Activated naive CD4-positive, alpha-beta T cell treated with anti-CD3 and anti-CD28 coated beads, Interleukin-2, amount 50 U/mL, for 72 hours (primary cell): ENCODE results near the gene PAPPA. TPM values are rescaled to one million over a fixed set of nuclear protein-coding genes. Genes with fewer than 3 reads are reported as not detected.

Experiments
- ATAC-seq, 2 donors: fragments of 150-1000 bp; cut with Tn5 transposase; 2 replicates each; pipeline ENCODE4 v1.10.0; 2021; ENCODE audit warnings: mild to moderate bottlenecking in 2 of 2, moderate library complexity in 2 of 2
- DNase-seq, 2 donors: peaks; one replicate each; pipeline ENCODE4 v3.0.0; 2021 to 2022; ENCODE audit warnings: low spot score in 2 of 2
- H3K27ac Mint-ChIP-seq, 2 donors: one replicate each; pipeline ENCODE4 v1.8.0; 2022; ENCODE audit warnings: mild to moderate bottlenecking in 2 of 2, mixed read lengths in 2 of 2
- H3K36me3 Mint-ChIP-seq, 2 donors: one replicate each; pipeline ENCODE4 v1.8.0; 2022; ENCODE audit warnings: mixed read lengths in 2 of 2
- H3K9me3 Mint-ChIP-seq, 2 donors: one replicate each; pipeline ENCODE4 v1.8.0; 2022; ENCODE audit warnings: mixed read lengths in 2 of 2
- total RNA-seq, 2 donors: library from RNA; stranded (reverse); gene quantifications; one replicate each; pipeline ENCODE4 v1.2.3, GENCODE V29; 2022

PAPPA gene
- total RNA-seq, 2 donors from 2014 or later = 0.30 to 0.37 TPM

DNA sequence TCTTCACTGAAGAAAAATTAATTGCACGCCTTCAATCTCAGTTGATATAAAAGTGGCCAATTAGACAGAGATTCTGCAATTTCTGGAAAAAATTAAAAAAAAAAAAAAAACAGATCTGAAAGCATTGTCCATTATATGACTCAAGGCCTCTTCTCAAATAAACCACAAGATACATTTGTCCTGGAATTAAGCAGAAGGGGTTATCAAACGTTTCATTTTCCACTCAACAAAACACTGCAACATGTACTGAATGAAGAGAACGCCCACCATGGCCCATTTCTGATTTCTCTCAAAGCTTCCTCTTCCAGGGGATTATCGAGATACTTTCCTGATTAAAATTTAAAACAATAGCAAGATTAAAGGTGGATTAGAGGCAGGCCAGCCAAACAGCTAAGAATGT lies 5.8 kb upstream of the PAPPA start:
- DNase-seq (no peak), ATAC-seq (no peak)
- H3K9me3 Mint-ChIP-seq = peaks cover 0 to 4% of the 10 kb centered on the region in 2 donors
- no peak overlapping the region for H3K27ac Mint-ChIP-seq
- H3K36me3 Mint-ChIP-seq = peaks cover 0 to 4% of the 10 kb centered on the region in 2 donors

DNA sequence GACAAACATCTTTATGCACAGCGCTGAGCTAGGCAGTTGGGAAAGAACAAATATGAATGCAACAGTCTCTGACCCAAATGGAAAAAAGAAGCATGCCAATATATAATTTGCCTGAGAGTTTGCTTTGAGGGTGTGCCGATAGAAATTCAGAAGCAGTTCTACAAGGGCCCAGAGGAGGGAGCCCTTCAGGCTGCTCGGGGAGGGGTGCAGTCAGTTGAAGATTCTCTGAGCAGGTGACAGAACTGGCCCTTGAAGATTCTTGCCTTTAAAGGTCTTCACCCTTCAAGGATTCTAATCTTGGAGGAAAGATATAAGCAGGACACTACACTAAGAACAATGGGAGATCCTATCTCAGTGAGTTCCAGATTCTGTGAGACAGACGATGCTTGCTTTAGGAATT lies 3.7 kb upstream of the PAPPA start:
- H3K9me3 Mint-ChIP-seq = no peaks in the 10 kb centered on the region
- no peaks in the 10 kb centered on the region for H3K36me3 Mint-ChIP-seq
- DNase-seq (no peak), ATAC-seq (no peak)
- no peak overlapping the region for H3K27ac Mint-ChIP-seq

DNA sequence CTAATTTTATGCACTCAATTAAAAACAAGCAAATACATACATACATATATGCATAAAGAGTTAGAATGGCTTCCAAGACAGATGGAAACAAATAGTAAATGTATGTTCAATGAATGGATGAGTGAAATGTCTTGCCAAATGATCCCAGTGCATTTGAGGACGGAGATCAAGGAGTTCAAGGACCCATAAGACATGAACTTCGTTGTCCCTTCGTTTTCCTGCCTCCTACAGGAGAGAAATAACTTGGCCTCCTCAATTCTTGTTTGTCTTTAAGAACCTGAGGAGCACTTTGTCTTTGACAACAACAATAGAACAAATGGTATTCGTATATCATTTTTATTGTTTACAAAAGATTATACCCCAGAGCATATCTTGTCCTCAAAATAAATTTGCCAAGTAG lies 2.4 kb upstream of the PAPPA start:
- H3K36me3 Mint-ChIP-seq = no peaks in the 10 kb centered on the region
- H3K27ac Mint-ChIP-seq = no peak overlapping the region
- DNase-seq = no peak
- ATAC-seq = no peak
- no peaks in the 10 kb centered on the region for H3K9me3 Mint-ChIP-seq

DNA sequence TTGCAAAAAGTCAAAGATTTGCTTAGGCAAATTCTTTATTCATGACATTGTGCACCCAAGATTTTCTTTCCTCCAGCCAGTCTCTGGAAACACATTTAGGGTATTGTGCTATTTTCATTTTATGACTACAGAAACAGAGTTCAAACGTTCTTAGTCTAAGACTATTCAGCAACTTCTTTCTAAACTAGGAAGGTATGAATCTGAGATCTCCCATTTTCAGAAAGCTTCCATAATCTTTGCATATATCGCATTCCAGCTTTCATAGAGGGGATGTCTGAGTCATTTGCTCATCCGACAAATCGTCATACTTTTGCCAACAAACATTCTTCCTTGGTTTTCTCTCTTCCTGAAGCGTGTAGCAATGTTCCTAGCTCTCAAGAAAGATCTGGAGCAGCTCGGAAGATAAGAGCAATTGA lies 1.6 kb upstream of the PAPPA start:
- no peak for DNase-seq
- Mint-ChIP-seq H3K9me3 (no peaks in the 10 kb centered on the region), H3K27ac (no peak overlapping the region), H3K36me3 (peaks cover 0 to 5% of the 10 kb centered on the region in 2 donors)
- ATAC-seq = no peak

GRCh38 chr9:116152390-116152789 lies 1.2 kb upstream of the PAPPA start:
- no peak for DNase-seq
- H3K36me3 Mint-ChIP-seq = peaks cover 0 to 6% of the 10 kb centered on the region in 2 donors
- no peaks in the 10 kb centered on the region for H3K9me3 Mint-ChIP-seq

DNA sequence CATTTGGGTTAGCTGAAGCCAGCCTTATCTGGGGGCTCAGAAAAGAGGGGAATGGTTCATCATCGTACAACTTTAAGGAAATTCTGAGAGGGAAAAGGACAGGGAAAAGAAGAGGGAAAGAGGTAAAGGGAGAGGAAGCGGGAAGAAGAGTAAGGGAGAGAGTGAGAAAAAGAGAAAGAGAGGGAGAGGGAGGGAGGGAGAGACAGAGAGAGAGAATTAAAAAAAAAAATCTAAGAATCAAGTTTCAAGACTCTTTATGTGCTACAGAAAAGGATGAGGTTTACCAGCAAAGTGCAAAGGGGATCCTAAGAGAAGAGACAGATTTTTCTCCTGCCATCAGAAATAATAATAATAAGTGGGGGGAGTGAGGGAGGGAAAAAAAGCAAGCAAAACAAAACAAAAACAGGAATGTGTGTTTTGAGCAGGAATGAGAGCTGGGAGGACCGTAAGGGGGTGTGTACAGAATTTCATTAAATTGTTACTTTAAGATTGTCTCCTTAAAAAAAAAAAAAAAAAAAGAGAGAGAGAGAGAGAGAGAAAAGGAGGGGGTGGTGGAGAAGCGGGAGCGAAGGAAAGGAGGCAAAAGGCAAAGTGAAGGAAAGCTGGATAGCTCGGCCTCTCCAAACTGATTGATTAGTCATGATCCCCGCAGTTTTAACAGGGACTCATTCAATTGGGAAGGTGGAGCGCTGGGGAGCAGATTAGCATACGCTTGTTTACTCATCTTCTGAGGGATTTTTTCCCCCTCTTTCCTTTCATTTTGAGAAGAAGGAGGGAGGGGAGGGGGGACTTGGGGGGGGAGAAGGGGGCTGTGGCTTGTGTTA lies 438 bp upstream of the PAPPA start:
- ATAC-seq = no peak
- no peak for DNase-seq
- Mint-ChIP-seq H3K36me3 (peaks cover 0 to 6% of the 10 kb centered on the region in 2 donors), H3K9me3 (no peaks in the 10 kb centered on the region), H3K27ac (no peak overlapping the region)

More at GRCh38 chr9:116152390-116152789, 1.2 kb upstream of the PAPPA start:
- ATAC-seq = no peak
- no peak overlapping the region for H3K27ac Mint-ChIP-seq

GRCh38 chr9:116154334-116154975 lies 864 bp downstream of the PAPPA start:
- H3K9me3 Mint-ChIP-seq = no peaks in the 10 kb centered on the region
- ATAC-seq (peak in 1 of 2 donors; percentile 24), DNase-seq (no peak)
- no peak overlapping the region for H3K27ac Mint-ChIP-seq
- peaks cover 0 to 12% of the 10 kb centered on the region in 2 donors for H3K36me3 Mint-ChIP-seq

DNA sequence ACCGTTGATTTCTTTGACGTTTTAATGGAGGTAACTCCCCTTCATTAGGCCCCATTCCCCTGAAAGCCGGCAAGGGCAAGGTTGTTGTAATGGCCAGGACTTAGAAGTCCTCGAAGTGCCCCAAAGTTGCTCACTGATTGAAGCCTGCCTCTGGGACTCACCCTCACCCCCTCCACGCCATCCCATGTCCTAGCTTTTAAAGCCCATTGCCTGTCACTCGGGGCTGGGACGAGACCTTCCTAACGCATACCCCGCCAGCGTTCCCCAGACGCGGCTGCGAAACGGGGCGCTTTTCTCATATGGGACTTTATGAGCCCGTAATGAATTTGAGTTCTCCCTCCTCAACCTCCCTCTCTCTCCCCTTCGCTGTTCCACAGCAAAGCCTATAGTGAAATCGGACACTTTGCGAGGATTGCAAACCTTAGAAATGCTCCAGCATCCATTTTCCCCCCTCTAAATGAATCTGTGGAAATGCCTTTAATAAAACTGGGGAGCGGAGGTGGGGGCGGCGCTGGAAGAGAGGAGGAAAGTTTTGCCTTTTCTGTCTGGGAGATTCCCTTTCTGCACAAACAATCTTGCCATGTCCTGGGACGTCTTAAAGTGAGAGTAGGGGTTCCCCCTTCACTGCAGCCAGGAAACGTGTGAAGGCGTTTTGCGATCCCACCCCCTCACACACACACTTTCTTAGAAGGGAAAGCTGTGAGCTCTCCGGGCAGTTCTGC lies 1.5 kb downstream of the PAPPA start:
- Mint-ChIP-seq H3K9me3 (no peaks in the 10 kb centered on the region), H3K36me3 (peaks cover 0 to 12% of the 10 kb centered on the region in 2 donors), H3K27ac (no peak overlapping the region)
- no peak for ATAC-seq
- no peak for DNase-seq

GRCh38 chr9:116155698-116156039 lies 2.1 kb downstream of the PAPPA start:
- DNase-seq (no peak), ATAC-seq (no peak)
- peaks cover 0 to 12% of the 10 kb centered on the region in 2 donors for H3K36me3 Mint-ChIP-seq
- H3K9me3 Mint-ChIP-seq = peaks cover 0 to 2% of the 10 kb centered on the region in 2 donors
- no peak overlapping the region for H3K27ac Mint-ChIP-seq

DNA sequence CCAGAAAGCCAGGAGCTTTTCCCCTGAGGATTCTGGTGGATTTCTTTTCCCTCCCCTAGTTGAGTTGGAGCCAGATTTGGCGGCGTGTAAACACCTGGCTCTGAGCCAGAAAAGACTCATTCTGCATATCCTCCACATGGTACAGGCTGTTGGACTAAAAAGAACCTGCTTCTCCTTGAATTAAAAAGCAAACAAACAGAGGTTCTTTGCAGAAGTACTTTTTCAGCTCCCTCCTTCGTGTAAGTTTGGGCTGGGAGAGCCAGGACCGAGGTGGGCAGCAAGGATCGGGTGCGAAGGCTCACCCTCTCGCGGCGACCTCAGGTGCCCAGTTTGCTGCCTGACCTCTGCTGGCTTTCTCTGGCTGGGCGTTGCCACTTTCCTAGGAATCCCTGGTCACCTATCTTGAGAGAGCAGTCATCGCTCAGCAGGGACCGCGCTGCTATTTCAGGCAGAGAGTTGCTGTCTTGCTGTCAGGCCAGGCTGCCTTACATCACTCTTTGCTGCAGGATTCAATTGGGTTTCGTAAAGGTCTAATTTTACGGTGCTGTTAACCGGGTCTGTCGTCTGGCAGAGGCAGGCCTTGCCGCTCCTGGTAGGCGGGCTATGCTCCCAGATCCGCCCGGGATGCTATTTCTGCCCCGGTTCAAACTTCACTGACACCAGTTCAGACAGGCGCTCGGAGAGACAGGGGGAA lies 3.2 kb downstream of the PAPPA start:
- no peak overlapping the region for H3K27ac Mint-ChIP-seq
- peaks cover 0 to 12% of the 10 kb centered on the region in 2 donors for H3K36me3 Mint-ChIP-seq
- peaks cover 0 to 4% of the 10 kb centered on the region in 2 donors for H3K9me3 Mint-ChIP-seq
- ATAC-seq (no peak), DNase-seq (no peak)

- Mint-ChIP-seq H3K9me3 (peaks cover 0 to 4% of the 10 kb centered on the region in 2 donors), H3K36me3 (peaks cover 0 to 12% of the 10 kb centered on the region in 2 donors), H3K27ac (no peak overlapping the region)
- DNase-seq = no peak
- ATAC-seq = no peak
Measured at GRCh38 chr9:116157436-116158138, 4.0 kb downstream of the PAPPA start.

GRCh38 chr9:116160676-116161571 lies 7.3 kb downstream of the PAPPA start:
- DNase-seq = no peak
- peaks cover 0 to 12% of the 10 kb centered on the region in 2 donors for H3K36me3 Mint-ChIP-seq
- ATAC-seq = no peak
- no peak overlapping the region for H3K27ac Mint-ChIP-seq
- H3K9me3 Mint-ChIP-seq = peaks cover 0 to 15% of the 10 kb centered on the region in 2 donors

DNA sequence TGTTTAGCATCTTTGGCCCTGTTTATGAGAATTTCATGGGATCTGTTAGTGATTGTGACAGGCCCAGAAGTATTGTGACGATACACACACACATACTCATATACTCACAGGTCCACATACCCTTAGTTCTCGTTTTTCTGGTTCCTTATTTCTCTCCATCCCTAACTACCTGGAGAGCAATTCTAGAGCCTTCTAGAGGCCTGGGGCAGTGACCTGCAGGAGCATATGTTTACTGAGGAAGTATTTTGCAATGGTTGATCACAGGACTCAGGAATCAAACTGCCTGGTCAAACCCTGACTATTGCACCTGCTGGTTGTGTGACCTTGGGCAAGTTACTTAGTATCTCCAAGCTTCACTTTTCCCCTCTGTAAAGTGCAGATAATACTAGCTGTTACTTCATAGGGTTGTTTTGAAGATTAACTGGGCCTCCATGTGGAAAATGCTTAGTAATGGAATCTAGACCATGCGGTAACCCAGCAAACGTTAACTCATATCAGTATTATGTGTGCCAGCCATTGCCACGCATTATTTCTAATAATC lies 8.7 kb downstream of the PAPPA start:
- H3K36me3 Mint-ChIP-seq = peaks cover 0 to 5% of the 10 kb centered on the region in 2 donors
- no peak for ATAC-seq
- DNase-seq = no peak
- H3K27ac Mint-ChIP-seq = no peak overlapping the region
- peaks cover 0 to 19% of the 10 kb centered on the region in 2 donors for H3K9me3 Mint-ChIP-seq

- H3K9me3 Mint-ChIP-seq = peaks cover 0 to 19% of the 10 kb centered on the region in 2 donors
- DNase-seq (no peak), ATAC-seq (no peak)
- H3K36me3 Mint-ChIP-seq = peaks cover 0 to 5% of the 10 kb centered on the region in 2 donors
- no peak overlapping the region for H3K27ac Mint-ChIP-seq
Measured at GRCh38 chr9:116163293-116164055, 9.9 kb downstream of the PAPPA start.
